ENCODE measurements around the gene TARBP2.

- TF ChIP-seq, protein P1, sequence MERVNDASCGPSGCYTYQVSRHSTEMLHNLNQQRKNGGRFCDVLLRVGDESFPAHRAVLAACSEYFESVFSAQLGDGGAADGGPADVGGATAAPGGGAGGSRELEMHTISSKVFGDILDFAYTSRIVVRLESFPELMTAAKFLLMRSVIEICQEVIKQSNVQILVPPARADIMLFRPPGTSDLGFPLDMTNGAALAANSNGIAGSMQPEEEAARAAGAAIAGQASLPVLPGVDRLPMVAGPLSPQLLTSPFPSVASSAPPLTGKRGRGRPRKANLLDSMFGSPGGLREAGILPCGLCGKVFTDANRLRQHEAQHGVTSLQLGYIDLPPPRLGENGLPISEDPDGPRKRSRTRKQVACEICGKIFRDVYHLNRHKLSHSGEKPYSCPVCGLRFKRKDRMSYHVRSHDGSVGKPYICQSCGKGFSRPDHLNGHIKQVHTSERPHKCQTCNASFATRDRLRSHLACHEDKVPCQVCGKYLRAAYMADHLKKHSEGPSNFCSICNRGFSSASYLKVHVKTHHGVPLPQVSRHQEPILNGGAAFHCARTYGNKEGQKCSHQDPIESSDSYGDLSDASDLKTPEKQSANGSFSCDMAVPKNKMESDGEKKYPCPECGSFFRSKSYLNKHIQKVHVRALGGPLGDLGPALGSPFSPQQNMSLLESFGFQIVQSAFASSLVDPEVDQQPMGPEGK (CRISPR knock-in tag; IDR thresholded peaks at IDR 0.05; ENCODE audit: borderline replicate concordance) = no peak
- TF ChIP-seq ZC3H10 (CRISPR knock-in tag; IDR thresholded peaks at IDR 0.05) = no peak
- TF ChIP-seq ZFP30 (CRISPR knock-in tag; IDR thresholded peaks at IDR 0.05) = no peak
- TF ChIP-seq ESRRG (CRISPR knock-in tag; IDR thresholded peaks at IDR 0.05) = no peak
- TF ChIP-seq OSR1 (CRISPR knock-in tag; IDR thresholded peaks at IDR 0.05) = no peak
- TF ChIP-seq ISL1 (CRISPR knock-in tag; IDR thresholded peaks at IDR 0.05) = no peak
- TF ChIP-seq TSHZ2 (CRISPR knock-in tag; IDR thresholded peaks at IDR 0.05) = no peak
- TF ChIP-seq ZFP3 (CRISPR knock-in tag; IDR thresholded peaks at IDR 0.05) = no peak
- no peak for TF ChIP-seq GLIS3 (CRISPR knock-in tag; IDR thresholded peaks at IDR 0.05)
- TF ChIP-seq PPARA (CRISPR knock-in tag; IDR thresholded peaks at IDR 0.05; ENCODE audit: borderline replicate concordance) = no peak
- no peak for TF ChIP-seq CSDC2 (CRISPR knock-in tag; IDR thresholded peaks at IDR 0.05)
Observed at GRCh38 chr12:53505555-53506449, 4.7 kb downstream of the TARBP2 start.

Data from SK-N-SH treated with all-trans-retinoic acid at 6 μM for 48 hours (cell line).